Keratinocyte (primary cell): ENCODE data around the gene PHAF1.

Source experiments
- CTCF ChIP-seq, 3 experiments: IDR thresholded peaks in 1 of 3; conservative IDR thresholded peaks in 1 of 3; optimal IDR thresholded peaks in 1 of 3; 2 replicates in 2 of 3; 3 replicates in 1 of 3; pipeline versions ENCODE3 to v1.5.1; 2011; ENCODE audit warnings: low read length in 3 of 3, mild to moderate bottlenecking in 3 of 3, moderate library complexity in 2 of 3, control low read depth in 1 of 3, inconsistent platforms in 1 of 3; ENCODE audit not compliant: insufficient read depth in 2 of 3; ENCODE audit errors: extremely low read depth in 1 of 3
- EZH2 ChIP-seq: IDR thresholded peaks from one replicate; pipeline ENCODE4 v1.6.1; 2012; ENCODE audit warnings: inconsistent platforms, mild to moderate bottlenecking, low read length, moderate library complexity

DNA sequence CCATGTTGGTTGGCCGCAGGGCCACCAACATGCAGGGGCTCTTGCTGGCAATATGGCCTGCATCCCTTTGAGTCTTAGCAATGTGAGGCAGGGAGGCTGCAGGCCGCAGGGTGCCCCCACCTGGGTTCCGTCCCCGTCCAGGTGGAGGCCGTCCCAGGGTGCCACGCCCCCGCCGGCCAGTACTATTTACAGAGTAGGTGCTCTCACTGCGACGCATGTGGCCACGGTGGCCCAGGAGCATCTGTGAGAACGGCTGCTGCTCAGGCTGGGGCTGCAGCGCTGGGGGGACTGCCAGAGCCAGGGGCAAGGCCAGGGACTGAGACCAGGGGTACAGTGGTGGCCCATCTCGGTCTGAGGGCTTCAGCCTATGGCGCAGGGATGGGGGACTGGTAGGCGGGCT is 70.4 kb downstream of the PHAF1 start:
- TF ChIP-seq CTCF (optimal IDR thresholded peaks at IDR 0.05 in 1 of 3, IDR thresholded peaks at IDR 0.05 in 1 of 3, conservative IDR thresholded peaks at IDR 0.05 in 1 of 3; ENCODE audit: extremely low read depth in 1 of 3, insufficient read depth in 2 of 3, low read length in 3 of 3) (no peak), EZH2 (no peak)
